Stimulated activated CD8-positive, alpha-beta memory T cell treated with anti-CD3 and anti-CD28 coated beads, Interleukin-7, amount 100 ng/mL, for 4 hours (primary cell): ENCODE results near the gene SYT7.
"Not testable (repeated sequence)": the region's sequence is repeated elsewhere in the genome, so short reads cannot be mapped to it uniquely, and the experiment has no call there.

Experiments
- DNase-seq, 2 donors: peaks; one replicate each; pipeline ENCODE4 v3.0.0-alpha.2; 2020; ENCODE audit warnings: low read depth in 2 of 2

SYT7 gene, protein sequence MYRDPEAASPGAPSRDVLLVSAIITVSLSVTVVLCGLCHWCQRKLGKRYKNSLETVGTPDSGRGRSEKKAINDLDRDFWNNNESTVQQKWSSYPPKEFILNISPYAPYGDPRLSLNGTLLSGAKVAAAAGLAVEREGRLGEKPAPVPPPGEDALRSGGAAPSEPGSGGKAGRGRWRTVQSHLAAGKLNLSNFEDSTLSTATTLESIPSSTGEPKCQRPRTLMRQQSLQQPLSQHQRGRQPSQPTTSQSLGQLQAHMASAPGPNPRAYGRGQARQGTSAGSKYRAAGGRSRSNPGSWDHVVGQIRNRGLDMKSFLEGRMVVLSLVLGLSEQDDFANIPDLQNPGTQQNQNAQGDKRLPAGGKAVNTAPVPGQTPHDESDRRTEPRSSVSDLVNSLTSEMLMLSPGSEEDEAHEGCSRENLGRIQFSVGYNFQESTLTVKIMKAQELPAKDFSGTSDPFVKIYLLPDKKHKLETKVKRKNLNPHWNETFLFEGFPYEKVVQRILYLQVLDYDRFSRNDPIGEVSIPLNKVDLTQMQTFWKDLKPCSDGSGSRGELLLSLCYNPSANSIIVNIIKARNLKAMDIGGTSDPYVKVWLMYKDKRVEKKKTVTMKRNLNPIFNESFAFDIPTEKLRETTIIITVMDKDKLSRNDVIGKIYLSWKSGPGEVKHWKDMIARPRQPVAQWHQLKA

DNA sequence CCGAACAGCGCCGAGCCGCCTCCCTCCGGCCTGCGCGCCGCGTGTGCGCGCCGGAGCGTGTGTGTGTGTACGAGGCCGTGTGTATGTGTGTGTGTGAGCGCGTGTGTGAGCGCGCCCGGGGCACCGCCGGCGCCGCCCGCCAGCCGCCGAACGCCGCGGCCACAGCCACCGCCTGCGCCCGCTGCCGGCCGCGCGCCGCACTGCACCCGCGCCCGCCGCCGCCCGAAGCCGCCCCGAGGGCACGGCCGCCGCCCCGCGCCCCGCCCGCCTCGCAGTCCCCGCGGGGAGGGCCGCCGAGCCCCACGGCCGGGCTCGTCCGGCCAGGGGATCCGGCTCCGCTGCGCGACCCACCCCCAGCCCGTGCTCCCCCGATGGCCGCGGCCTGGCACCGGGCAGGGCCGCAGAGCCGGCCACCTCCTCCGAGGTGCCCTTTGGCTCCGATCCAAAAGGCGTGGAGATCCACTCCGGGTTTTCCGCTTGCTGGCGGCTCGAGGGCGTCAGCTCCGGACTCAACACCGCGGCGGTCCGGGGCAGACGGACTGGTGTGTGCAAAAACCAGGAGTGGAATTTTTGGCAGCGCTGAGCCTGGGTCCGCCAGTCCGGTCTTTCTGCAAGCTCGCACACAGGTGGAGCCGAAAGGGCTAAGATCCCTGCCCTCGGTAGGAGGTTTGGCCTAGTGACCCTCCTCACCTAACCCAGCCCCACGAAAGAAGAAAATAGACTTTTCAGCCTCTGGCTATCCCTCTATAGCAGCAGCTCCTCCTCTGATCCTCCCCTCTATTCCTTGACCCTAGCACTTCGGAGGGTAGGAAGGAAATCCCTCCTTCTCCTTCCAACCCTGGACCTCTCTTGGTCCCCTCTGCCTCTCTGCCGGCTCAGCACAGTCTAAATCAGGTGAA, at the start of gene SYT7:
Gene SYT7 (minus strand): TSS at position 47 of the 899 bp plus-strand sequence. CDS start 256 bp downstream, outside the sequence.
- DNase-seq: peak; percentile 84 to 87

DNA sequence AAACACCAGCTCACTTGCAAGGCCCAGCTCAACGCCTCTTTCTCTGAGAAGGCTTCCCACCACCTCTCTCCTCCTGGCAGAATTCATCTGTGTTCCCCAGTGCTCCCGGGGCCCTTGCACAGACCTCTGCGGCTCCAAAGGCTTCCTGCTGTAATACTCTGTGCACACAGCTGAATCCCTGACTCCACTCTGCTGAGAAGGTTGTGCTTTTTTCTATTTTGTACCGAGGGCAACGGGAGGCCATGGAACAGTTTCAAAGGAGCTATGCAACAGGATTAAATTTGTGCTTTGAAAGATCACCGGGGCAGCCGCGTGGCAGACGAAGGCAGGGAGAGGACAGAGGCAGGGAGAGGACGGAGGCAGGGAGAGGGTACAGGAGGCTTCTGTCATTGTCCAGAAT, 49.2 kb upstream of the SYT7 start:
- DNase-seq: no peak

DNA sequence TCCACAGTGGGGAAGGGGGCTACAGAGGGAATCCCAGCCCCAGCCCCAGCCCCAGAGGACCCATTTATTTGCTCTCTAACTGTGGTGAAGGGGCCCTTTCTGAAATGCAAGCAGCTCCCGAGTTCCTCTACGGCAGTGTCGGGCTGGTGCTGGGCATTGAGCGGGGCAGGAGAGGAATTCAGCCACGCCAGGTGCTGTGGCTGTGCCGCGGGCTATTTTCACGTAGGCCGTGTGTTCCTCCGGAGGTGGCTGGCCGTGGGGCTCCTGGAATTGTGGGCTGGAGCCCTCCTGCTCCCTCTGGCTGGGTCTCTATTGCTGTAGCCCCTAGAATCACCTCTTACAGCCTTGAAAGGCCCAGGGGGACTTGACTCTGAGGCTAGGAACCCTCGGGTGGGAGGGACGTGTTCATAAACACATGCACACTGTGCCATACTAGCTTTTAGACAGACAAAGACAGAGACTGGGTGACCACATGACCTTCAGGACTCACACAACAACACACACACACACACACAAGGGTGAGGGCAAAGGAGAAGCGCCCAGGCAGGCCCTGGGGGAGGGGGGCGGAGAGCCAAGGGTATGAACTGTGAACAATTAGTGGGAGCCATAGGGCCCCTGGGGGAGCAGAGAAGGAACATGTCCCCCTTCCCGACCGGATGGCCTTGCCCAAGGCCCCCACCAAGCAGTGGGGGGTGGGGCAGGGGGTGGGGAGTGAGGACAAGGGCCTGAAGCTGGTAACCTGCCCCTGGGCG, 48.4 kb upstream of the SYT7 start:
- no peak for DNase-seq

DNA sequence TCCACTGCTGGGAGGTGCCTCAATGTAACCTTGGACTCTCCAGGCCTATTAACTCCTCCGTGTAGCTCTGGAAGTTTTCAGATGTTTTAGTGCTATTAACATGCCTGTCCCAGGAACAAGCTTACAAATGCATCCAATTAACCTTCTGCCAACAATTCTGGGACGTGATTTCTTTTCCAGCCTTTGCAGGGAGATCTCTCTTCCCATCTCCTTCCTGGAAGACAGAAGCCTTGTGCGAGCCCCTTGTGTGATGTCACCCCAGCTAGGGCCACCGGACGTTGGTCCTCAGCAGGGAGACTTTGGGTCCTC, 47.7 kb upstream of the SYT7 start:
- DNase-seq: no peak

DNA sequence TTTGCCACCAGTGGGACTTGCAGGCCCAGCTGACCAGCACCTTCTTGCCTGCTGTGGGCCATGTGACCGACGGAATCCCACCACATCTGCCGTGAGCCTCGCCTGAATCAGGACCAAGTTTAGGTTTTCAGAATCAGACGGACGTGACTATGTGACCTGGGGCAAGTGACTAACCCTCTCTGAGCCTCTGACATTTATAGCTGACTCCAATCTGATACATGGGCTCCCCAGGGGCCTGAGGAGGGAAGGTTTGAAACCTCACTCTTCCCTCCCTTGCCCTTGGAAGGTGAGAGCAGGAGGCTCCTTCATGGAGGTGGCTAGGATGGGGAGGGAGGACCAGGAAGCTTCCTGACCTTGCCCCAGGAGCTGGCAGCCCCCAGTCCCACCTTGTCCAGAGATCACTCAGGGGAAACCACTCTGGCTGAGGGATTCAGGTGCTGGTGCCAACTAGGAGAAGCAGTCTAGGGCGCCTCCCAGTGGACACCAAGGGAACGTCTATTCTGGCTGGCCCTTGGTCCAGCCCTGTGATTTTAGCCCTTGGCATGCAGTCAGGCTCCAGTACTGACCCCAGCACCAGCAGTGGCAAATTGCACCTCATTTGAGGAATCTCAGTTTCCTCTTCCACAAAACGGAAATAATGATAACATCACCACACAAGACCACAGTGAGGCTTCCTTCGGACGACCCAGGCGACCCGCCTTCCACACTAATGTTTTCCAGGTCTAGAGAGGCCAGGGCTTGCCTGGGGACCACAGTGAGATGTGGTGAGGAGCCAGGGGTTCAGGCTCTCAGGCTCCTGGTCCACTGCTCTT, 47.2 kb upstream of the SYT7 start:
- no peak for DNase-seq

DNA sequence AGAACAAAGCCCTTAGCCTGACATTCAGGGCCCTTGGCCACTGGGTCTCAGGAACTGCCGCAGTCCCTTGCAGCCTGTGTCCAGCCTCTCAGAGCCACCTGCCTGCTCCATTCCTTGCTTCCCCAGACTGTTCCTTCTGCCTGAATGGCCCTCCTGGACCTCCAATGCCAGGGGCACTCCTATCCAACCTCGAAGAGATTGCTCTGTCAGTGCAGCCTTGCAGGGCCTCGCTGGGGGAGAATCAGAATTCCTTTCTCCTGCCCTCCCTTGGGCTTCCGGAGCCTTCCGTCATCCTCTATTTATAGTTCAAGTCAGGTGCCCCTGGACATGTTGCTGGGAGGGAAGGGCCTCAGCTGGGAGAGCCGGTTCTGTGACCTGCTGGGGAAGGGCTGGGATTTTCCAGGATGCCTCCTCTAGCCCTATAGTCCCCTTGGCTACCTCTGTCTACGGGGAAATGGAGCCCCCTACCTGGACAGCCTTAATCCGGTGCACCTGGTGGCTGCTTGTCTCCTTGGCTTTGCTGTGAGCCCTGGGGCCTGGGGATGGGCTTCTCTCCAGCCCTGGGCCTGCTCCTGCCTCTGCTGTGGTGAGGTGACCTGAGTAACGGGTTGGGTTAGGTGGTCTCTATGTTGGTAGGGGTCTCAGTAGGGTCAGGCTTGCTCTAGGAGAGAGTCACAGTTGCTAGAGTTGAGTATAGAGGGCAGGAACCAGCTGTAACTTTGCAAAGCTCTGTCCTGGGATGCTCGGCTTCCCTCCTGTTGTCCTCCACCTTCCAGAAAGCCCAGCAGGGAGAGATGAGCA, 45.9 kb upstream of the SYT7 start:
- no peak for DNase-seq

DNA sequence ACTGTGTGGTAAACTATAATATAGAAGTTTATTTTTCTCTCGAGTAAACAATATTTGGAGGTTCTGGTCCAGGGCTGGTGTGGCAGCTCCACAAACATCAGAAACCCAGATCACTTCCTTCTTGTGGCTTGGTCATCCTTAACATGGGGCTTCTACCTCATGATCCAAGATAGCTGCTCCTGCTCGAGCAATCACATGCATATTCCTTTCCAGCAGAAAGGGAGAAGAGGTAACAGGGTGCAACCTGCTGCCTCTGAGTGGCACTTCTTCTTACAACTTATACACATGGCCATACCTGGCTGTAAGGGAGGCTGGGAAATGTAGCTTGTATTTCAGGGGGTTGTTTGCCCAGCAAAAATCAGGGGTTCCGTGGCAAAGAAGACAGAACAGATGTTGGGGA, 44.6 kb upstream of the SYT7 start:
- no peak for DNase-seq

DNA sequence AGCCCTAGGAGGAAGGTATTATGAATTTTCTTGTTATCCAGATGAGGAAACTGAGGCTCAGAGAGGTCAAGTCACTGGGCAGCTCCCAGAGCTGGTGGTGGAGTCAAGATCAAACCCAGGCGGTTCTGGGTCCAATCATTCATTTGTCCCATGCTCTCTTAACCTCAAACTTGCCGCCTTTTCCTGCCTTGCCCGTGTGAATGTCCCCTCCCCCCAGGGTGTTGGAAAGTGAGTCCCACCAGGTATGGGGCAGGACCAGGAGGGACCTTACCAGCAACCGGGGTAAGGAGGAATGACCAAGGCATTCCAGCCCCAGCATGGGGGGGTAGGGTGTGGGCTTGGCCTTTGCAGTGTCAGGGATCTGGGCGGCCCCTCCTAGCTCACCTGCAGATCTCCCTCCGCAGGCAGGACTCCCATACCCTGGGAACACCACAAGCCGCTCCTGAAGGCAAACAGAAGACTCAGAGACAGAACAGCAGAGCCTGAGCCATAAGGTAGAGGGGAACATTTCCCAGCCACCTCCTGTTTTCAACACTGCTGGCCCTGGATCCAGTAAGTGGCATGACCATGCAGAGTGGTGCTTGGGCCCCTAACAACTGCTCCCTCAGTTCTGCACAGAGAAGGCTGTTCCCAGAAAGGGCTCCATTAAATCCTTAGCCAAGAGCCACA, 41.2 kb upstream of the SYT7 start:
- no peak for DNase-seq

DNA sequence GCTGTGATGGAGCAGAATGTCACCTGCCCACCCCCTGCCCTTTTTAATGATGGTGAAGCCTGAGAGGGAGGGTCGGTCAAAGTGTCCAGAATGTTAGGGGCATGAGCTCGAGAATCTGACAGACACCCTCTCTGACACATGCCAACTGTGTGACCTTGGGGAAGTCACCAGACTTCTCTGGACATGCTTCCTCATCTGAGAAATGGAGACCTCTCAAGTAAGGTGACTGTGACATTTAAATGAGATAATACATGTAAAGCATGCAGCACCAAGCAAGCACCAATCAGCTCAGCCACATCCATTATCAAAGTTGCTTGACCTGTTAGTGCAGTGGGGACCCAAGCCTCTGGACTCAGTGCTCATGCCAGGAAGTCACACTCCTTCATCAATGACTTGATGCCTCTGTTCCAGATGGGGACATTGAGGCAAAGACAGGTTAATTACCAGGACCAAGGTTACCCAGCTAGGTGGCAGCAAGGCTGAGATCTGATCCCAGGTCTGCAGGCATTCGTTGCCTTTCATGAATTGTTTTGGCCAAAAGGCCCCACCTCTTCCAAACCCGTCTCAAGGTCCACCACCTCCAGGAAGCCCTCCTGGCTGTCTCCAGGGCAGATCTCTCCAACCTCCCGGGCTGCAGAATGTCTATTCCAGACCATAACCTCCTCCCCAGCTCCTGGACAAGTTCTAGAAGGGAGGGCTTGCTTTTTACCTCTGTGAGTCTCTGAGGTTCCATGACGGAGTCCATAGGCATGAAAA, 38.8 kb upstream of the SYT7 start:
- DNase-seq: no peak

DNA sequence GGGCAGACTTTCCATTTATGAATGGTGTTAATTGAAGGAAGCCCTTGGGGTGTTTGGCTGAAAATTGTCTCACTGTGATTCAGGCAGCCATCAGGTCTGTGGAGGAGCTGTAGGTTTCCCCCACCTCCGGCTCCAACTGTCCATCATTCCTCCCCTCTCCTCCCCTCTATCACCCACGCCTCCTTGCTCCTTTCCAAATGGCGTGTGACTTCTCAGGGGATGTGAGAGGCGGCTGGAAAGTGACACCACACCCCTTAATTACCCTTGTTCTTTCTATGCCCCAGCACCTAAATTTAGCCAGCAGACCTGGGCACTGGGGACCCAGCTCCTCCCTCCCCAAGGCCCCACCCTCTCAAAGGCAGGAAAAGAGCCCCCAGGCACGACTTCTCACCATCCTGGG, 38.1 kb upstream of the SYT7 start:
- no peak for DNase-seq

DNA sequence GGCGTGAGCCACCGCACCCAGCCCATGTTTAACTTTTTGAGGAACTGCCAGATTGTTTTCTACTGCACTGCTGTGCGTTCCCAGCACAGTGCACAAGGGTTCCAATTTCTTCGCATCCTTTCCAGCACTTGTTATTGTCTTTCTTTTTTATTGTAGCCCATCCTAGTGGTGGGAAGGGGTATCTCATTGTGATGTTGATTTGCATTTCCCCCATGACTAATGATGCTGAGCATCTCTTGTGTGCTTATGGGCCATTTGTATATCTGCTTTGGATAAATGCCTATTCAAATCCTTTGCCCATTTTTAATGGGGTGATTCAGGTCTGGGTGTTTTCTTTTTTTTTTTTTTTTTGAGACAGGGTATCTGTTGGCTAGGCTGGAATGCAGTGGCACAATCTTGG, 36.6 kb upstream of the SYT7 start:
- DNase-seq: no peak

DNA sequence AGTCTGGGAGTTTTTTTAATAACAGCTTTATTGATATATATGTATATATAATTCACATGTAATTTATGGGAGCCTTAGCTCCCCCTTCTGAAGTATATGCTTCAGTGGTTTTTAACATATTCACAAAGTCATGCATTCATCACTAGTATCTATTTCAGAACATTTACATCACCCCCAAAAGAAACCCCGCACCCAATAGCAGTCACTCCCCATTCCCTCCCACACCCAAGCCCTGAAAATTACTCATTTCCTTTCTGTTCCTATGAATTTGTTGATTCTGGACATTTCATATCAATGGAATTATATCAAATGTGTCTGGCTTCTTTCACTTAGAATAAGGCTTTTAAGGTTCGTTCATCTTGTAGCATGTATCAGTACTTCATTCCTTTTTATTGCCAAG, 35.6 kb upstream of the SYT7 start:
- DNase-seq: no peak

DNA sequence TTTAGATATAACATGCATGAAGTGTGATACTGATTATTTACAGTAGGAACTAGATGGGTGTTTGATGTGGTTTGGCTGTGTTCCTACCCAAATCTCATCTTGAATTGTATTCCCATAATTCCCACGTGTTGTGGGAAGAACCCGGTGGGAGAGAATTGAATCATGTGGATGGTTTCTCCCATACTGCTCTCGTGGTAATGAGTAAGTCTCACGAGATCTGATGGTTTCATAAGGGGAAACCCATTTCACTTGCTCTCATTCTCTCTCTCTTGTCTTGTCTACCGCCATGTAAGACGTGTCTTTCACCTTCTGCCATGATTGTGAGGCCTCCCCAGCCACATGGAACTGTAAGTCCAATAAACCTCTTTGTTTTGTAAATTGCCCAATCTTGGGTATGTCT, 33.9 kb upstream of the SYT7 start:
- DNase-seq: not testable (repeated sequence)

DNA sequence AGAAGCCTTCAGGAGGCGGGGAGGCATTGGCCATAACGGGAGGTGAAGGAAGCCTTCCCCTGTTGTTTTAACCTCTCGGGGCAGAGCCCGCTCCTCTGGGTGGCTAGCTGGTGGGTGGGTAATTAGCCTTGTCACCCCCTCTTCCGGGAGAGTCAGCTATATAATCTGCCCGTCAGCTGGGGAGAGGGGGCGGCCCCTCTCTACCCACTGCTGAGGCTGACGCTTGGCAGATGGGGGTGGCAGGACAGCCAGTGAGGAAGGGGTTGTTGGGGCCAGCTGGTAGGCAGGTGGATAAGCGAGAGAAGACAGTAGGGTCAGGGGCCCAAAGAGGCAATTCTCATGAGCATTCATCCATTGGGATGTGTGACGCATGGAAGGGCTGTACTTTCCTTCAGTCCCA, 33.0 kb upstream of the SYT7 start:
- DNase-seq: no peak

DNA sequence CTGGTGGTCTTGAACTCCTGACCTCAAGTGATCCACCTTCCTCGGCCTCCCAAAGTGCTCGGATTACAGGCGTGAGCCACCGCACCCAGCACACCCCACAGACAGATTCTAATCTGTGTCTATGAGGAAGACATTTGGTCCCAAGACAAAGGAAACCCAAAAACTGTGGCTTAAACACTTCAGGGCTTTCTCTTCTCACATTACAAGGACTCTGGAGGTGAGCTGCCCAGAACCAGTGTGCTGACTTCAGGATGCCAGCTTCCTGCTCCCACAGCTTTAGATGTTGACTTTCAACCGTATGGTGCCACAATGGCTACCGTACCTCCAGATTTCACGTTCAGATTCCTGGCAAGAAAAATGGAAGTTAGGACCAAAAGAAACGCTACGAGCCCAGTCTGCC, 32.2 kb upstream of the SYT7 start:
- no peak for DNase-seq

DNA sequence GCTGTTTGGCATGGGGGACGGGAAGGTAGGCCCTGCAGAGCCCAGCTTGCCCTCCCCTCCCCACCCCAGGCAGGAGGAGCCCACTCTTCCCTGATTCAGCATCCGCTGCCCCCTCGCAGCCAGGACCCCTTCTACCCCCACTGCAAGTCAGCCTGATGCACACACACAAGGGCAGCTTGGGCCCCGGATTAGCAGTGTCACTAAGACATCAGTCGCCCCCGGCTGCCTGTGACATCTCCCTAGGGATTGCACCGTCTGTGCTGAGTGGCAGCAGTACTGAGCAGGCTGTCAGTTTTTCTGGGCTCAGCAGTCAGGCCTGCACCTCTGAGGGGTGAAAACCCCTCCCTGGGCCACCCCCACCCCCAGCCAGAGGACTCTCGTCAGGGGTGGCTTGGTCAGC, 30.4 kb upstream of the SYT7 start:
- DNase-seq: no peak

DNA sequence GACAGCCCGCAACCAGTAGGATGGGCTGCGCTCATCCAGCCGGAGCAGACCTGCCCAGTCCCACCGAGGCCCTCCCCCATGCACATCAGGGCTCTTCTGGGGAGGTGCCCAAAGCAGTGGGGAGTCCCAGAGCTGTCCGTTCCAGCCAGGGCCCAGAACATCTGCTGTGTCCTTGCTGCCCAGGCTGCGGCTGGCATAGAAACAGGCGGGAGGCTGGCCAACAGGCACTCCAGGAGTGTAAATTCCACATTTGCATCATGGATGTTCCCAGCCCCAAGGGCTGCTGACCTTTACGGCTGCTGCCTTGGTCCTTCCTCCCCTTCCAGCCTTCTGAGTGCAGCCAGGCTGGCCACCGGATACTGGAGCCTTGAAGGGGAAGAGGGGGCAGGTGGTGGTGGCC, 30.0 kb upstream of the SYT7 start:
- DNase-seq: no peak

DNA sequence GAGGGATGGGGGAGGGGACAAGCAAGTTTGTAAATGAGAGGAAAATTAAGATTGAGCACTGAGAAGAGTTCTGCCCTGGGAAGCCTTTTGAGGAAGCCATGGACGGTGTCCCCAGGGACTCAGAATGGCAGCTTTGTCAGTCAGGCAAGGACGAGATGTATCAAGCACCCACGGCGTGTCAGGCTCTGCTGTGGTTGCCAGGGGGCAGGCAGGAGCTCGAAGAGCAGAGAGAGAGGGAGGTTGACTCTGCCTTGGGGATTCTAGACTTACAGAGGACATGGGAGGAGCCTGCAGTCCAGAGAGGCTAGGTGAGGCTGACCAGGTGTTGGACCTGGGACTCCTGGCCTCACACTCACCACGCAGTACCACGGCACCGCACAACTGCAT, 29.1 kb upstream of the SYT7 start:
- DNase-seq: no peak
